Thymus (tissue), 14 donors: ENCODE results near the gene WWTR1. TPM values are rescaled to one million over a fixed set of nuclear protein-coding genes. Genes with fewer than 3 reads are reported as not detected.

Experiments
- DNase-seq, 9 donors: peaks; one replicate each; pipeline ENCODE4 v3.0.0-alpha.2; 2013; ENCODE audit warnings: low spot score in 9 of 9, low read depth in 6 of 9, missing footprints in 1 of 9
- H3K27ac ChIP-seq, 2 donors: one replicate each; pipeline ENCODE4 v1.5.1; 2013; ENCODE audit warnings: control low read depth in 1 of 2, low read depth in 1 of 2, low read length in 1 of 2, mild to moderate bottlenecking in 1 of 2, moderate library complexity in 1 of 2
- H3K27me3 ChIP-seq, 2 donors: one replicate each; pipeline ENCODE4 v1.5.1; 2013; ENCODE audit warnings: low read length in 1 of 2; ENCODE audit not compliant: control insufficient read depth in 2 of 2, insufficient read depth in 1 of 2
- H3K36me3 ChIP-seq, 2 donors: one replicate each; pipeline ENCODE4 v1.5.1; 2013; ENCODE audit warnings: low read length in 1 of 2, mild to moderate bottlenecking in 1 of 2, moderate library complexity in 1 of 2; ENCODE audit not compliant: control insufficient read depth in 2 of 2, insufficient read depth in 2 of 2
- H3K4me1 ChIP-seq, 2 donors: one replicate each; pipeline ENCODE4 v1.5.1; 2013; ENCODE audit warnings: low read length in 2 of 2; ENCODE audit not compliant: control insufficient read depth in 2 of 2, insufficient read depth in 2 of 2
- H3K4me3 ChIP-seq, 2 donors: one replicate each; pipeline ENCODE4 v1.5.1; 2013; ENCODE audit warnings: low read length in 2 of 2, control low read depth in 1 of 2, mild to moderate bottlenecking in 1 of 2
- H3K9me3 ChIP-seq, 2 donors: one replicate each; pipeline ENCODE4 v1.5.1; 2013; ENCODE audit warnings: low read length in 1 of 2, mild to moderate bottlenecking in 1 of 2; ENCODE audit not compliant: control insufficient read depth in 2 of 2, insufficient read depth in 1 of 2
- WGBS: extraction: QIAGEN DNeasy Blood & Tissue Kit; methylation state at CpG from one replicate; pipeline ENCODE4 v1.1.7; 2013; 5-methylcytosine and 5-hydroxymethylcytosine counted together
- long read RNA-seq, 10 donors: transcript quantifications; one replicate each; lab custom pipeline, GENCODE V29; 2026
- polyA plus RNA-seq: library from polyadenylated mRNA; stranded (reverse); fragments of 200-250 nt; gene quantifications from one replicate; pipeline ENCODE4 v1.2.3, GENCODE V29; 2013
- total RNA-seq: library from RNA; stranded (reverse); fragments of 120-200 nt; gene quantifications from one replicate; pipeline ENCODE4 v1.2.4, GENCODE V29; 2013
- donor health status: healthy.

Gene WWTR1
- total RNA-seq (1.6 TPM), polyA plus RNA-seq (12.9 TPM)
- long read RNA-seq, donor 1 = 0 reads
- long read RNA-seq, donor 2, partial matches to known transcripts = 0 of 1 reads
- long read RNA-seq, donor 2, other reads (novel, unspliced or antisense) = 0 of 1 reads
- long read RNA-seq, donor 3 = 0 reads
- long read RNA-seq, donor 4, partial matches to known transcripts = 7 of 8 reads
- long read RNA-seq, donor 4, other reads (novel, unspliced or antisense) = 0 of 8 reads
- long read RNA-seq, donor 5, partial matches to known transcripts = 0 of 3 reads
- long read RNA-seq, donor 5, other reads (novel, unspliced or antisense) = 0 of 3 reads
- long read RNA-seq, donor 6, partial matches to known transcripts = 0 of 4 reads
- long read RNA-seq, donor 6, other reads (novel, unspliced or antisense) = 0 of 4 reads
- long read RNA-seq, donor 7, partial matches to known transcripts = 0 of 2 reads
- long read RNA-seq, donor 7, other reads (novel, unspliced or antisense) = 0 of 2 reads
- long read RNA-seq, donor 8 = 0 reads
- long read RNA-seq, donor 9, partial matches to known transcripts = 0 of 1 reads
- long read RNA-seq, donor 9, other reads (novel, unspliced or antisense) = 0 of 1 reads
- long read RNA-seq, donor 10, partial matches to known transcripts = 0 of 1 reads
- long read RNA-seq, donor 10, other reads (novel, unspliced or antisense) = 0 of 1 reads

DNA sequence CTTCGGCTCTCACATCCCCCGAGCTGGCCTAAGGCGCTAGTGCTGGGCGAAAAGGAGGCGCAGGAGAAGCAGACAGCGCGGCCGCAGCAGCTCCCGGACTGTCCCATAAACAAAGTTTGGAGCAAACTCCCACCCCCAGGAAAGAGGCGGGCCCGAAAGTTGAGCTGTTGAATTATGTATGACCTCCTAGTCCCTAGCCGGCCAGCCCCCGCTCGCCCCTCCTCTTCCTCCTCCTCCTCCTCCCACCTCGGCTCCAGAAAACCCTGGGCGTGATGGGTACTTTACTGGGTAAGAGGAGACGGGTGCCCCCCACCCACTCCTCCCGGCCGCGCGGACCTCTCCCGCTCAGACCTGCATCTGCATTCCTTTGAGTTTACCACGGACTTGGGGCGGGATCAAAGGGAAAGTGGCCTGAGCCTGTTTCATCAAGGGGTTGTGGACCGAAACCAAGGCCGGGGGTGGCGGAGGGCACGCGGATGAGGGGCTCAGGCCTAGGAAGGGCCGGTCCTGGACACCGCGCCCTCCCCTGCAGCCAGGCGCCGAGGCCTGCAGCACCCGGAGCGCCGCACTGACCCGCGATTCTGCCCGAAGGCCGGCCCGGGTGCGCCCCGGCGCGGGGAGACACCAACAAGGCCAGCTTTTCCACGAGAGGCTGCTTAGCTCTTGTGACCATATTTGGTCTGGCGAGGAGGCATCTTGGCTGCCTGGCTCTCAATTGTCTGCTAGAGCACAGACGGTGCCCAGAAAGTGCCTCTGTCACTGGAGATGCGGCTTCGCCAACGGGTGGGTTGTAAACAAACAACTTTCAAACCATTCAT lies at the start of gene WWTR1:
Gene WWTR1, minus strand, starts transcription at position 100 of the 818 bp plus-strand sequence. CDS start 719 bp downstream, outside the sequence.
- no peaks in the 10 kb centered on the region for H3K9me3 ChIP-seq
- WGBS = 1% methylated on average over 52 of the region's 52 CpGs
- peak within 1 kb of the TSS; percentile 43 to 73 for H3K27ac ChIP-seq
- peaks cover 33 to 71% of the 10 kb centered on the region in 2 donors for H3K27me3 ChIP-seq
- peaks cover 0 to 3% of the 10 kb centered on the region in 2 donors for H3K4me1 ChIP-seq
- H3K4me3 ChIP-seq = peak within 1 kb of the TSS; percentile 34 to 45
- H3K36me3 ChIP-seq = no peaks in the 10 kb centered on the region
- peak in 1 of 9 donors; percentile 18 for DNase-seq

DNA sequence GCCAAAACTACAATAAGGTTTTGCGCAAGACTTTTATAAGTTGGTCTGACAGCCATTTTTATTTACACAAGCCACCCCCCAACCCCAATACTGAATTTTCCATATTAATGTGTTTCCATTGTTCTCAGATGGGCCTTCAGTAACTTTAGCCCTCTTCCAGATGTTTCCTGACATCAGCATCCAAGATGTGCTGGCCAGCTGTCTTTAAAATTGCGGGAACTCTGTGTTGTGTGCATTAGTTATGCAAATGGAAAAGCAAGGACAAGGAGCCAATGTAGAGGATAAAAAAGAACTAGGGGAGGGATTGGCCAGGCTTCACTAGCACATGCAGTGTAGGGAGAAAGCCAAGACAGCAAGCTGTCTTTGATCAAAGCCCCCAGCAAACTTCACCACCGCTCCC lies 49.1 kb upstream of the WWTR1 start:
- Histone ChIP-seq H3K9me3 (no peaks in the 10 kb centered on the region), H3K27ac (no peak overlapping the region), H3K4me1 (no peaks in the 10 kb centered on the region), H3K27me3 (no peaks in the 10 kb centered on the region), H3K36me3 (no peaks in the 10 kb centered on the region), H3K4me3 (no peak overlapping the region)
- DNase-seq = no peak
- 97% methylated on average over 3 of the region's 3 CpGs for WGBS

DNA sequence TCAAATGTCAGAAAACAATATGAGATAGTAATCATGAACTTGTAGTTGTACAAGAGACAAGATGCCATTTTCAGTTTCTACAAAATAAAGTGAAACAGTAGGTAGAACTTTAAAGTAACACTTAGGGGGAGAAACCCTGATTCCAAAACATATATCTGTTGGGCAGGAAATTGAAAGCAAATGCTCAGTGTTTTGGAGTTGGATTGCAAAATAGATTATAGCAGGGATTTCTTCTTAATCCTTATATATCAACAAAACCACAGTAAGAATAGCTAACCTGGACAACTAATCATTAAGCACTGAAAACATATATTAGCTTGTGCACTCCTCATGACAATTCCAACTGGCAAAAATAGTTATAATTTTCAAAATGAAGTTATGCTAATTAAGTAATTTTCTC lies 47.6 kb upstream of the WWTR1 start:
- no peak overlapping the region for H3K27ac ChIP-seq
- no peaks in the 10 kb centered on the region for H3K4me1 ChIP-seq
- no peaks in the 10 kb centered on the region for H3K36me3 ChIP-seq
- no peak overlapping the region for H3K4me3 ChIP-seq
- no peaks in the 10 kb centered on the region for H3K9me3 ChIP-seq
- no peaks in the 10 kb centered on the region for H3K27me3 ChIP-seq
- no peak for DNase-seq

DNA sequence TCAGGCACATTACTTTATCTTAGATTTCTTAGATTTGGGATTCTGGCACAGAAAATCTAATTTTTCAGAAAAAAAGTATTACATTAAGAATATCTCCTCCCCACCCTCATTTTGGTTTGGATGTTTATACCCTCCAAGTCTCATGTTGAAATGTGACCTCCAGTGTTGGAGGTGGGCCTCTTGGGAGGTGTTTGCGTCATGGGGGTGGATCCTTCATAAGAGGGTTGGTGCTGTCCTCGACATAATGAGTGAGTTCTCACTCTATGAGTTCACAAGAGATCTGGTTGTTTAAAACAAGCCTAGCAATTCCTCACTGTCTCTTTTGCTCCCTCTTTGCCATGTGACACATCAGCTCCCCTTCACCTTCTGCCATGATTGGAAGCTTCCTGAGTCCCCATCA lies 45.6 kb upstream of the WWTR1 start:
- no peak overlapping the region for H3K4me3 ChIP-seq
- H3K9me3 ChIP-seq = peaks cover 0 to 4% of the 10 kb centered on the region in 2 donors
- no peak overlapping the region for H3K27ac ChIP-seq
- no peaks in the 10 kb centered on the region for H3K36me3 ChIP-seq
- over 99% methylated on average over 2 of the region's 2 CpGs for WGBS
- no peaks in the 10 kb centered on the region for H3K4me1 ChIP-seq
- no peaks in the 10 kb centered on the region for H3K27me3 ChIP-seq
- DNase-seq = no peak

DNA sequence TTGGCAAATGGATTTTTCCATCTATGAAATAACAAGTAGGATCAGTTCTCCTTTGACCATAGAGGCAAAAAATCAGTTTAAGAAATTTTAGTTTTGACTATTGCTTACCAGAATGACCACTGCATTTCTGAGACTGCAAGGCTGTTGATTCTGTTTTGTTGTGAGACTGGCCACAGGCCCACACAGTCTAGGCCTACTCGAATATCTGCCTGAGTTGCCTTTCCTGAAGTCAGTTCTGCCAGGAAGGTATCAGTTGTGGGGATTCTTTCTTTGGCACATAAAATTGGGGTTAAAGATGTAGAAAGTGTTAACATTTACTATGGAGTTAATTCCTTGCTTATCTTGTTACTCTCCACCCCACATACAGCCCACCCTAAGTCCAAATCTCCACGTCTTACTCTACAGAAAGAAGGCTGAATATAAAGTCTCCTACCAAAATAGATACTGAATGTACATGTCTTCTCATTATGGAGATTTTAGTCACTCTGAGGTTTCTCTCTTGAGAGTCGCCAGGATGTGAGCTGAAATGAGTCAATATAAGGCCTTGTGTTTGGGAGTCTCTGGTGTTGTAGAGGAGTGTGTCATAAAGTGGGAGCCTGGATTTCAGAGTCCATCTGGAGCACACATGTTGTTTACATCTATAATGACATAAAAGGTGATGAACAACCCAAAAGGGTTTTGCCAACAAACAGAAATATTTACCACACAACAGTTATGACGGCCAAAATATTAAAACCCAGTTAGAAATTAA lies 45.0 kb upstream of the WWTR1 start:
- H3K9me3 ChIP-seq = peaks cover 0 to 7% of the 10 kb centered on the region in 2 donors

DNA sequence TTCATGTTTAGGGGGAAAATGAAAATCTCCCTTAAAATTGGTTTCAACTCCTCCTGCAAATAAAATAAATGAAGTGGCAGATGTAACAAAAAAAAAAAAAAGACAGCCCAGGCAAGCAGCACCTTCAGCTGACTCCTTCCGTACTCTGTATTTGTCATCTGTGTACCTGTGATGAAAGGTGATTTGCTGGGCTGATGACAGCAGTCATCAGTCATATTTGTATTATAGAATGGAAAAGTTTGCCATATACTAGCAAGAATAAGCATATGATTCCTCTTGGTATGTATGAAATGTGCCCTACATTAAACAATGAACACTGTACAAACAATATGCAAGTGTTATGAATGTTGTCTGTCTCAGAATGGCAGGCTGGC lies 44.1 kb upstream of the WWTR1 start:
- WGBS = 92% methylated on average over 1 of the region's 1 CpG
- no peak for DNase-seq
- Histone ChIP-seq H3K27me3 (no peaks in the 10 kb centered on the region), H3K27ac (no peak overlapping the region), H3K4me1 (no peaks in the 10 kb centered on the region), H3K9me3 (peaks cover 0 to 7% of the 10 kb centered on the region in 2 donors), H3K36me3 (no peaks in the 10 kb centered on the region), H3K4me3 (no peak overlapping the region)

More for the DNA sequence above, 45.0 kb upstream of the WWTR1 start:
- DNase-seq = no peak
- H3K4me3 ChIP-seq = no peak overlapping the region
- no peak overlapping the region for H3K27ac ChIP-seq
- WGBS = 94% methylated on average over 4 of the region's 4 CpGs
- no peaks in the 10 kb centered on the region for H3K36me3 ChIP-seq
- H3K4me1 ChIP-seq = no peaks in the 10 kb centered on the region
- no peaks in the 10 kb centered on the region for H3K27me3 ChIP-seq

DNA sequence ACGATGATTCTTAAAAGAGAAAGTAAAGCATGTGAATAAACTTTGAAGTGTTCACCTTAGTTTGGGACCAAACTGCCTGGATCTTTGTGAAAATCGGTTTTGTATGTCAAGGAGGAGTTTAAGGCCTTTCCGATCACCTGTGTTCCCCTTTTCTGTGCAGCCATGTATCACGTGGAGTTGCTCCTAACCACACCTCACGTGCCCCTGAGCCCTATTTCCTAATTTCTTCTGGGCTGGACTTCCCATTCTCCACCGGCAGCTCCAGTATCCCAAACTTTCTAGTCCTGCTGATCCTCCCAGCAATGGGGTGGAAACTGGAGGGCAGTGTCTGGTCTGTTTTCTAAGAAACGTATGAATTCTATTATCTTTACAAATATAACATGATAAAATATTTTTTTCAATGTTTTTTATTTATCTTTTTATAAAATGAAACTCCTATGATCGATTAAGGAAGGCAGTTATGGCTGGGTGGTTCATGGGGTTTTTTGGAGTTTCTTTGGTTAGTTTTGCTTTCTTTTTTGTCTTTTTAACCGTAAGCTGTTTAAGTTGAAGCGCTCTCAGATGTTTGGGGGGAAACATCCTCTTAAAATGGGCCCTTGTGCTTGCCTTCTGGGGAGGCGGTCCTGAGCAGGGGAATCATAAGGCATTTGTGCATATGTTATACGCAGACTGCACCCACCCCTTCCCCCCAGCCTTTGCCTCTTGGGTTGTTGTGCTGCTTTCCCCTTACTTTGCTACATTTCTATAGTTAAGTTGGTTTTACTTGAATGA lies 43.6 kb upstream of the WWTR1 start:
- H3K9me3 ChIP-seq = peaks cover 1 to 7% of the 10 kb centered on the region in 2 donors
- no peak overlapping the region for H3K4me3 ChIP-seq
- H3K27ac ChIP-seq = no peak overlapping the region
- no peaks in the 10 kb centered on the region for H3K4me1 ChIP-seq
- WGBS = 94% methylated on average over 12 of the region's 12 CpGs
- DNase-seq = no peak
- H3K27me3 ChIP-seq = no peaks in the 10 kb centered on the region
- H3K36me3 ChIP-seq = no peaks in the 10 kb centered on the region

DNA sequence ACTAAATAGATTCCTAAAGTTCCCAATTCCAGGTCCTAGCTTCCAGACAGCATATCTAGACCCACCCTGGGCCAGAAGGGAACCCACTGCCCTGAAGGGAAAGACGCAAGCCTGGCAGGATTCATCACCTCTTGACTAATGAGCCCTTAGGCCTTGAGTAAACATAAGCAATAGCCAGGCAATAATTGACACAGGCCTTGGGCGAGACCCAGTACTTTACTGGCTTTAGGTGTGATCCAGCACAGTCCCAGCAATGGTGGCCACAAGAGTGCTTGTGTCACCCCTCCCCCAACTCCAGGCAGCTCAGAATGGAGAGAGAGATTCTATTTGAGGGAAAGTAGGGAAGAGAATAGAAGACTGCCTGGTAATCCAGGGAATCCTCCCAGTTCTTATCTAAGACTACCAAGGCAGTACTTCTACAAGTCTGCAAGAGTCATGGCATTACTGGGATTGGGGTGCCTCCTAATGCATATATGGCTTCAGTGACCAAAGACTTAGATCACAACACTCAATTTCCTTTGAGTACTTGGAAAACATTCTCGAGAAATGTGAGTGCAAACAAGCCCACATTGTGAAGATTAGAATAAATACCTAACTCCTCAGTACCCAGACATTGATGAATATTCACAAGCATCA lies 30.4 kb upstream of the WWTR1 start:
- H3K36me3 ChIP-seq = no peaks in the 10 kb centered on the region
- no peak overlapping the region for H3K27ac ChIP-seq
- no peak for DNase-seq
- no peaks in the 10 kb centered on the region for H3K4me1 ChIP-seq
- H3K27me3 ChIP-seq = no peaks in the 10 kb centered on the region
- no peaks in the 10 kb centered on the region for H3K9me3 ChIP-seq
- WGBS = 94% methylated on average over 3 of the region's 3 CpGs
- no peak overlapping the region for H3K4me3 ChIP-seq
